Breast epithelium (tissue), 3 donors: ENCODE results near the gene DKK3.

Source experiments
- CTCF ChIP-seq, 3 donors: fragments of 450-650 bp; IDR thresholded peaks; one replicate each; pipeline ENCODE4 v1.5.1; 2016 to 2017; ENCODE audit warnings: antibody characterized with exemption in 3 of 3, mild to moderate bottlenecking in 3 of 3, moderate library complexity in 3 of 3
- POLR2A ChIP-seq: fragments of 450-650 bp; IDR thresholded peaks from one replicate; pipeline ENCODE4 v1.6.1; 2016; ENCODE audit warnings: antibody characterized with exemption, mild to moderate bottlenecking, moderate library complexity
- POLR2AphosphoS5 ChIP-seq, 3 donors: sonication (generic); formaldehyde crosslinking; IDR thresholded peaks; one replicate each; pipeline ENCODE4 v1.6.1; 2017; ENCODE audit warnings: antibody characterized with exemption in 3 of 3

GRCh38 chr11:12057299-12057980, 49.0 kb upstream of the DKK3 start:
- TF ChIP-seq CTCF (IDR thresholded peaks at IDR 0.05) (no peak), POLR2A (no peak), POLR2AphosphoS5 (IDR thresholded peaks at IDR 0.05) (no peak)
